Prostate gland (tissue), 2 donors: ENCODE data around the gene SUPT7L.

Source experiments
- POLR2A ChIP-seq: fragments of 450-650 bp; IDR thresholded peaks from one replicate; pipeline ENCODE4 v1.6.1; 2016; ENCODE audit warnings: antibody characterized with exemption, mild to moderate bottlenecking
- POLR2AphosphoS5 ChIP-seq: sonication (generic); formaldehyde crosslinking; IDR thresholded peaks from one replicate; pipeline ENCODE4 v1.6.1; 2017; ENCODE audit warnings: antibody characterized with exemption
- TF ChIP-seq, protein P1 (sequence below), 4 experiments: fragments of 200-600 bp in 2 of 4; fragments of 450-650 bp in 2 of 4; sonication (generic) in 2 of 4; IDR thresholded peaks; 1 replicate in 3 of 4; 2 replicates in 1 of 4; pipeline ENCODE4 v1.5.1; 2016 to 2019; ENCODE audit warnings: antibody characterized with exemption in 4 of 4, mild to moderate bottlenecking in 2 of 4, moderate library complexity in 2 of 4

DNA sequence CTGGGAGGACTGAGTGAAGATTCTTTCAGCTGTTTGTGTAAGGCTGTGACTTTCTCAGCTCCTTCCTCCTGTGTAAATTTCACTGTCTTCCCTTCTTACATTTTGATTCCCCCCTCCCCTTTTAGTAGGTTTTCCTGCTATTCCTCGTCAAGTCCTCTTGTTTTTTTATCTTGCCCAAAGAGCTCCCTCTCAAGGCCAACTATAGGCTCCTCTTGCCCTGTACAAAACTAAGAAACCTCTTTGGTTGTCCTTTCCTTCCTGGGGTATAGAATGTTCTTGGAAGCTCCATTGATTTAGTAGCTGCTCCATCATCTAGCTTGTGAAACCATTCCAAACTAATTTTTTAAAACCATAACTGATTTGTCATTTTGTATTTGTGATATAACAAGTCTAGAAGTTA lies 41.9 kb downstream of the SUPT7L start:
- TF ChIP-seq POLR2A (no peak), POLR2AphosphoS5 (no peak)
- TF ChIP-seq, protein P1, sequence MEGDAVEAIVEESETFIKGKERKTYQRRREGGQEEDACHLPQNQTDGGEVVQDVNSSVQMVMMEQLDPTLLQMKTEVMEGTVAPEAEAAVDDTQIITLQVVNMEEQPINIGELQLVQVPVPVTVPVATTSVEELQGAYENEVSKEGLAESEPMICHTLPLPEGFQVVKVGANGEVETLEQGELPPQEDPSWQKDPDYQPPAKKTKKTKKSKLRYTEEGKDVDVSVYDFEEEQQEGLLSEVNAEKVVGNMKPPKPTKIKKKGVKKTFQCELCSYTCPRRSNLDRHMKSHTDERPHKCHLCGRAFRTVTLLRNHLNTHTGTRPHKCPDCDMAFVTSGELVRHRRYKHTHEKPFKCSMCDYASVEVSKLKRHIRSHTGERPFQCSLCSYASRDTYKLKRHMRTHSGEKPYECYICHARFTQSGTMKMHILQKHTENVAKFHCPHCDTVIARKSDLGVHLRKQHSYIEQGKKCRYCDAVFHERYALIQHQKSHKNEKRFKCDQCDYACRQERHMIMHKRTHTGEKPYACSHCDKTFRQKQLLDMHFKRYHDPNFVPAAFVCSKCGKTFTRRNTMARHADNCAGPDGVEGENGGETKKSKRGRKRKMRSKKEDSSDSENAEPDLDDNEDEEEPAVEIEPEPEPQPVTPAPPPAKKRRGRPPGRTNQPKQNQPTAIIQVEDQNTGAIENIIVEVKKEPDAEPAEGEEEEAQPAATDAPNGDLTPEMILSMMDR (IDR thresholded peaks at IDR 0.05), result no peak
